DOHH2 (cell line): ENCODE measurements around the gene CERK.

Source experiments
- CTCF ChIP-seq: fragments of 200-600 bp; sonication (generic); IDR thresholded peaks from one replicate; pipeline ENCODE4 v1.5.1; 2014; ENCODE audit warnings: antibody characterized with exemption, mild to moderate bottlenecking, low read depth, low read length; ENCODE audit not compliant: poor library complexity, severe bottlenecking
- EZH2phosphoT487 ChIP-seq: fragments of 200-600 bp; sonication (generic); IDR thresholded peaks from 2 replicates; pipeline ENCODE4 v1.6.1; 2017; ENCODE audit warnings: borderline replicate concordance, mild to moderate bottlenecking, antibody characterized with exemption, low read length, moderate library complexity, mixed read lengths

GRCh38 chr22:46732041-46732379 is 6.0 kb downstream of the CERK start:
- TF ChIP-seq CTCF (no peak), EZH2phosphoT487 (no peak)
